B cell (primary cell): ENCODE data around the gene CNN1. TPM values are rescaled to one million over a fixed set of nuclear protein-coding genes. Genes with fewer than 3 reads are reported as not detected.

ENCODE experiments used
- ATAC-seq: fragments of 200-7000 bp; cut with Tn5 transposase; one replicate; pipeline ENCODE4 v1.10.0; 2021; ENCODE audit warnings: low read depth, mild to moderate bottlenecking, moderate number of reproducible peaks, moderate library complexity
- CTCF ChIA-PET: fragments of 350-600 bp; sonication (Branson Sonifier 250); formaldehyde crosslinking; loops from one replicate; lab custom pipeline; 2021; ENCODE audit warnings: antibody characterized with exemption, inconsistent platforms; lab: Charles Lee
- POLR2A ChIA-PET: fragments of 350-600 bp; sonication (Branson Sonifier 250); formaldehyde crosslinking; loops from one replicate; lab custom pipeline; 2021; ENCODE audit warnings: antibody characterized with exemption; lab: Charles Lee
- DNase-seq: peaks from one replicate; pipeline ENCODE4 v3.0.0; 2013
- H2AFZ ChIP-seq: 2 replicates; pipeline ENCODE4 v1.6.1; 2012; ENCODE audit warnings: mild to moderate bottlenecking, low read depth, low read length; ENCODE audit not compliant: insufficient read depth, poor library complexity, severe bottlenecking
- H3K27ac ChIP-seq, 2 donors: 1 replicate in 1 of 2; 2 replicates in 1 of 2; pipeline ENCODE4 v1.5.1; 2012 to 2013; ENCODE audit warnings: low read length in 2 of 2, mild to moderate bottlenecking in 2 of 2, moderate library complexity in 1 of 2
- H3K27me3 ChIP-seq, 4 experiments: fragments of 200-600 bp in 1 of 4; sonication (generic) in 1 of 4; replicated peaks in 1 of 4; 1 replicate in 2 of 4; 2 replicates in 2 of 4; pipeline versions ENCODE4 v1.6.1 to v1.7.0; 2013 to 2016; ENCODE audit warnings: low read length in 3 of 4, mild to moderate bottlenecking in 2 of 4, mixed read lengths in 1 of 4, moderate library complexity in 1 of 4; ENCODE audit not compliant: insufficient read depth in 4 of 4, control insufficient read depth in 3 of 4; ENCODE audit errors: control extremely low read depth in 1 of 4
- H3K36me3 ChIP-seq, 2 experiments: replicated peaks in 1 of 2; 1 replicate in 1 of 2; 2 replicates in 1 of 2; pipeline versions ENCODE4 v1.6.1 to v1.7.1; 2013; ENCODE audit warnings: low read length in 1 of 2; ENCODE audit not compliant: insufficient read depth in 2 of 2, control insufficient read depth in 1 of 2; ENCODE audit errors: control extremely low read depth in 1 of 2, extremely low read depth in 1 of 2
- H3K4me1 ChIP-seq, 2 donors: fragments of 200-600 bp in 1 of 2; sonication (generic) in 1 of 2; 1 replicate in 1 of 2; 2 replicates in 1 of 2; pipeline versions ENCODE4 v1.5.1 to v1.6.1; 2013 to 2017; ENCODE audit warnings: low read length in 2 of 2; ENCODE audit not compliant: control insufficient read depth in 2 of 2, insufficient read depth in 2 of 2
- H3K4me2 ChIP-seq: replicated peaks from 2 replicates; pipeline ENCODE3; 2012; ENCODE audit warnings: mild to moderate bottlenecking, low read depth, low read length; ENCODE audit not compliant: poor library complexity, severe bottlenecking
- H3K4me3 ChIP-seq, 5 experiments: fragments of 200-600 bp in 1 of 5; sonication (generic) in 1 of 5; 1 replicate in 3 of 5; 2 replicates in 2 of 5; pipeline versions ENCODE4 v1.5.1 to v1.7.0; 2011 to 2016; ENCODE audit warnings: low read length in 4 of 5, mild to moderate bottlenecking in 4 of 5, low read depth in 2 of 5, control low read depth in 1 of 5, moderate library complexity in 1 of 5; ENCODE audit not compliant: insufficient read depth in 1 of 5; ENCODE audit errors: control extremely low read depth in 1 of 5, extremely low read depth in 1 of 5
- H3K79me2 ChIP-seq: fragments of 200-600 bp; sonication (generic); one replicate; pipeline ENCODE4 v1.6.0; 2016; ENCODE audit warnings: low read length; ENCODE audit not compliant: control insufficient read depth, insufficient read depth
- H3K9ac ChIP-seq: fragments of 200-600 bp; sonication (generic); 2 replicates; pipeline ENCODE4 v1.6.1; 2017; ENCODE audit warnings: mild to moderate bottlenecking, low read length, moderate library complexity
- H3K9me3 ChIP-seq, 3 donors: one replicate each; pipeline versions ENCODE4 v1.6.1 to v1.7.1; 2013; ENCODE audit warnings: low read length in 2 of 3; ENCODE audit not compliant: control insufficient read depth in 2 of 3, insufficient read depth in 1 of 3; ENCODE audit errors: control extremely low read depth in 1 of 3
- H4K20me1 ChIP-seq: 2 replicates; pipeline ENCODE4 v1.6.0; 2012; ENCODE audit warnings: mild to moderate bottlenecking, low read length; ENCODE audit not compliant: insufficient read depth, control insufficient read depth, poor library complexity, severe bottlenecking
- H3K27ac Mint-ChIP-seq: one replicate; pipeline ENCODE4 v1.8.0; 2021; ENCODE audit warnings: mixed read lengths
- H3K27me3 Mint-ChIP-seq: one replicate; pipeline ENCODE4 v1.8.0; 2021; ENCODE audit warnings: mixed read lengths
- H3K4me1 Mint-ChIP-seq: one replicate; pipeline ENCODE4 v1.8.0; 2021; ENCODE audit warnings: mixed read lengths
- H3K4me3 Mint-ChIP-seq: one replicate; pipeline ENCODE4 v1.8.0; 2021; ENCODE audit warnings: mixed read lengths
- H3K9me3 Mint-ChIP-seq: one replicate; pipeline ENCODE4 v1.8.0; 2022; ENCODE audit warnings: mixed read lengths; ENCODE audit not compliant: insufficient read depth
- EZH2 ChIP-seq: IDR thresholded peaks from 2 replicates; pipeline ENCODE4 v1.6.1; 2012; ENCODE audit warnings: borderline replicate concordance, low read depth, mild to moderate bottlenecking, moderate library complexity, low read length; ENCODE audit not compliant: insufficient read depth, poor library complexity, severe bottlenecking
- WGBS: methylation state at CpG from one replicate; pipeline ENCODE4 v1.1.5; 2013; ENCODE audit warnings: missing lambda C conversion rate; ENCODE audit not compliant: insufficient coverage; 5-methylcytosine and 5-hydroxymethylcytosine counted together
- intact Hi-C: fragments of 100-400 bp; cut with micrococcal nuclease; formaldehyde crosslinking; loops from one replicate; pipeline ENCODE4 v1.10.0; 2022
- polyA plus RNA-seq: library from polyadenylated mRNA; depleted of rRNA; stranded (reverse); fragments of >200 nt; gene quantifications from 2 replicates; pipeline ENCODE4 v1.2.3, GENCODE V29; 2012
- total RNA-seq, 2 donors: library from RNA; stranded (reverse); fragments of 120-200 nt in 1 of 2; gene quantifications; 1 replicate in 1 of 2; 2 replicates in 1 of 2; pipeline versions ENCODE4 v1.2.3 to v1.2.4, GENCODE V29; 2013 to 2022
- TF ChIP-seq, protein P1 (sequence below): fragments of 200-600 bp; IDR thresholded peaks from one replicate; pipeline ENCODE4 v1.8.0; 2022; ENCODE audit warnings: antibody characterized with exemption, mild to moderate bottlenecking

The CNN1 gene
- total and polyA plus RNA-seq, 2 donors (not counting 1 experiment from before 2014, with no cell fraction given): not detected

DNA sequence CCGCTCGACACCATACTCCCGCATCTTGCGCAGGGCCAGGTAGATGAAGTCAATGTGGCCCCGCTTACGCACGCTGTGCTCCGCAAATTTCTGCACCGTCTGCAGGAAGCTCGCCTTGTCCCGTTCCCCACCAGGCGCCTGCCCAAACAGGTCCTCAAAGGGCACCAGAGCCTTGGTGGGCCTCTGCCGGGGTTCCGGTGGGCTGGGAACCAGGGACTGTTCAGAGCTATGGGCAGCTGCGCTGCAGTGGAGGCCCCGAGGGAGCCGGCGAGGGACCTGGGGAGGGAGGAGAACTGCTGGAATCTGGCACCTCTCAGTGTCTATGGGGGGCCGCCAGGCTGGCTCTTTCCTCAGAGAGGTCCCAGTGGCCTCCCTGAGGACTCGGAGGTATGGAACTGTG is 24.7 kb upstream of the CNN1 start:
- no peak for TF ChIP-seq EZH2
- TF ChIP-seq, protein P1, sequence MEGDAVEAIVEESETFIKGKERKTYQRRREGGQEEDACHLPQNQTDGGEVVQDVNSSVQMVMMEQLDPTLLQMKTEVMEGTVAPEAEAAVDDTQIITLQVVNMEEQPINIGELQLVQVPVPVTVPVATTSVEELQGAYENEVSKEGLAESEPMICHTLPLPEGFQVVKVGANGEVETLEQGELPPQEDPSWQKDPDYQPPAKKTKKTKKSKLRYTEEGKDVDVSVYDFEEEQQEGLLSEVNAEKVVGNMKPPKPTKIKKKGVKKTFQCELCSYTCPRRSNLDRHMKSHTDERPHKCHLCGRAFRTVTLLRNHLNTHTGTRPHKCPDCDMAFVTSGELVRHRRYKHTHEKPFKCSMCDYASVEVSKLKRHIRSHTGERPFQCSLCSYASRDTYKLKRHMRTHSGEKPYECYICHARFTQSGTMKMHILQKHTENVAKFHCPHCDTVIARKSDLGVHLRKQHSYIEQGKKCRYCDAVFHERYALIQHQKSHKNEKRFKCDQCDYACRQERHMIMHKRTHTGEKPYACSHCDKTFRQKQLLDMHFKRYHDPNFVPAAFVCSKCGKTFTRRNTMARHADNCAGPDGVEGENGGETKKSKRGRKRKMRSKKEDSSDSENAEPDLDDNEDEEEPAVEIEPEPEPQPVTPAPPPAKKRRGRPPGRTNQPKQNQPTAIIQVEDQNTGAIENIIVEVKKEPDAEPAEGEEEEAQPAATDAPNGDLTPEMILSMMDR: no peak
- Histone ChIP-seq H3K4me2 (no peak overlapping the region), H3K79me2 (peaks cover 5% of the 10 kb centered on the region), H4K20me1 (no peaks in the 10 kb centered on the region), H3K4me3 (no peak overlapping the region), H3K4me1 (no peaks in the 10 kb centered on the region), H3K27ac (no peak overlapping the region), H2AFZ (no peak overlapping the region), H3K9ac (no peak overlapping the region), H3K9me3 (no peaks in the 10 kb centered on the region), H3K36me3 (peaks cover 8 to 36% of the 10 kb centered on the region in 2 experiments), H3K27me3 (no peaks in the 10 kb centered on the region)
- Mint-ChIP-seq H3K4me3 (no peak overlapping the region), H3K27ac (no peak overlapping the region), H3K9me3 (no peaks in the 10 kb centered on the region), H3K27me3 (no peaks in the 10 kb centered on the region), H3K4me1 (no peaks in the 10 kb centered on the region)
- DNase-seq (no peak), ATAC-seq (no peak)
- ChIA-PET CTCF (no interaction called here), POLR2A (no interaction called here)
- 98% methylated on average over 20 of the region's 20 CpGs for WGBS
- intact Hi-C loops: no loop called here

DNA sequence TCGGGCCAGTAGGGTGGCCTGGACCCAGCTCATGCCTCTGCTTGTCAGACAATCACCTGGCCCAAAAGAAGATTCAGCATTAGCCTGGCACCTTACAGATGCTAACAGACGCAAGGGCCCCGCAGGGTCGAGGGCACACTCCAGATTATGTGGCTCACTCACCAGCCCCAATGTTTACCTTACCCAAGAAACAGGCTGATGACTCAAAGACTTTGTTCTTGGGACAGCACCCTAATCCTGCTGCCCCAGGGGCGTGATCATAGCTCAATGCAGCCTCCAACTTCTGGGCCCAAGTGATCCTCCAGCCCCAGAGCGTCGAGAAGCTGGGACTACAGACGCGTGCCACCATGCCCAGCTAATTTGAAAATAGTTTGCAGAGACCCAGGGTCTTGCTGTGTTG is 19.5 kb upstream of the CNN1 start:
- no peak overlapping the region for H3K4me3 ChIP-seq
- no peak overlapping the region for H3K4me2 ChIP-seq
- H3K36me3 ChIP-seq: peaks cover 3 to 33% of the 10 kb centered on the region in 2 experiments
- TF ChIP-seq EZH2: no peak
- TF ChIP-seq, protein P1: no peak
- CTCF ChIA-PET: interaction anchor here (0.9 kb wide), 1 partner anchor 9 kb away, joined by 3 read pairs; no protein-coding TSS in a partner anchor
- H3K79me2 ChIP-seq: peaks cover 15% of the 10 kb centered on the region
- POLR2A ChIA-PET: no interaction called here
- no peaks in the 10 kb centered on the region for H3K27me3 ChIP-seq
- H3K9me3 ChIP-seq: no peaks in the 10 kb centered on the region
- no peak overlapping the region for H2AFZ ChIP-seq
- H3K4me1 ChIP-seq: no peaks in the 10 kb centered on the region
- Mint-ChIP-seq H3K9me3 (no peaks in the 10 kb centered on the region), H3K4me1 (no peaks in the 10 kb centered on the region), H3K4me3 (no peak overlapping the region), H3K27me3 (no peaks in the 10 kb centered on the region), H3K27ac (no peak overlapping the region)
- ATAC-seq (no peak), DNase-seq (no peak)
- intact Hi-C loops: no loop called here
- H3K9ac ChIP-seq: no peak overlapping the region
- no peaks in the 10 kb centered on the region for H4K20me1 ChIP-seq
- 97% methylated on average over 9 of the region's 9 CpGs for WGBS
- H3K27ac ChIP-seq: no peak overlapping the region
